Ishikawa (cell line): ENCODE results near the gene DNAJC6.

Experiments
- CEBPB ChIP-seq: IDR thresholded peaks from 2 replicates; pipeline ENCODE4 v1.6.1; 2012
- EP300 ChIP-seq: IDR thresholded peaks from 2 replicates; pipeline ENCODE4 v1.6.1; 2012; ENCODE audit warnings: borderline replicate concordance
- MAX ChIP-seq: IDR thresholded peaks from 2 replicates; pipeline ENCODE4 v1.6.1; 2012
- REST ChIP-seq: IDR thresholded peaks from 2 replicates; pipeline ENCODE4 v1.6.1; 2012; ENCODE audit warnings: low read depth, mild to moderate bottlenecking
- TCF12 ChIP-seq: IDR thresholded peaks from 2 replicates; pipeline ENCODE4 v1.6.1; 2012; ENCODE audit warnings: low read depth

- TF ChIP-seq MAX = 0 out of 2 replicates have a peak, but pooled peaks have one; percentile 28
- no peak for TF ChIP-seq REST
- TF ChIP-seq TCF12 = no peak
- TF ChIP-seq CEBPB = no peak
- no peak for TF ChIP-seq EP300
Measured at GRCh38 chr1:65265651-65266351, 43.5 kb upstream of the DNAJC6 start.
